22Rv1 (cell line): ENCODE results near the gene EVC.

ENCODE experiments used
- ZFX ChIP-seq: fragments of 450-650 bp; IDR thresholded peaks from 2 replicates; pipeline ENCODE4 v1.6.1; 2017; ENCODE audit warnings: antibody characterized with exemption, borderline replicate concordance
- TF ChIP-seq, protein P1 (sequence below): fragments of 450-650 bp; IDR thresholded peaks from 2 replicates; pipeline ENCODE4 v1.5.1; 2017; ENCODE audit warnings: mild to moderate bottlenecking

DNA sequence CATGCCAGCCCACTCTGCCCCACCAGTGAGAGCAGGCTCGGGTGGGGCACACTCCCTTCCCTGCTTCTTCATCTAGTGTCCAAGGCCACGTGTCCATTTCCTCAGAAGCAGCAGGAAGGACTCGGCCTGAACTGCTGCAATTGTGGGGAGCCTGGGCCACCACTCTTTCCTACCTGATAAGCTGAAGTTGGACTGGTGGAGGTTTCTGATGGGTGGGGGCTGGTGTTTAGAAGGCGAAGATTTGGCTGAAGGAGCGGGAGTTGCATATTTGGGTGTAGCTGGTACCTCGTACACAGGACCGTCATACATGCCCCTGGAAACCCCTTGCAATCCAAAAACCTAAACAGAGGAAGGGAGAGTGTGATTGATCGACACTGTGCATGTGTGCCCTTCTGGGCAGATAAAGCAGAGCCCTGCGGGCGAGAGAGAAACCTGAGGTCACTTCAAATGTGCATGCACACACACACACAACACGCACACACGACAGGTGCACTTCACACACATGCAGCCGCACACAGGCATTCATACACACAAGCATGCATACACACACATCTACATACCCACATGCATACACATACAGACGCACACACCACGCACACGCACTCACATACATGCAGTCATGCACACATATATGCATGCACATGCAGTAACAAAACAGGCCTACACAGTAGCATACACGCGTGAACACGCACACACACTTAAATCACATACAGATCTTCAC, 114.5 kb downstream of the EVC start:
- TF ChIP-seq, protein P1, sequence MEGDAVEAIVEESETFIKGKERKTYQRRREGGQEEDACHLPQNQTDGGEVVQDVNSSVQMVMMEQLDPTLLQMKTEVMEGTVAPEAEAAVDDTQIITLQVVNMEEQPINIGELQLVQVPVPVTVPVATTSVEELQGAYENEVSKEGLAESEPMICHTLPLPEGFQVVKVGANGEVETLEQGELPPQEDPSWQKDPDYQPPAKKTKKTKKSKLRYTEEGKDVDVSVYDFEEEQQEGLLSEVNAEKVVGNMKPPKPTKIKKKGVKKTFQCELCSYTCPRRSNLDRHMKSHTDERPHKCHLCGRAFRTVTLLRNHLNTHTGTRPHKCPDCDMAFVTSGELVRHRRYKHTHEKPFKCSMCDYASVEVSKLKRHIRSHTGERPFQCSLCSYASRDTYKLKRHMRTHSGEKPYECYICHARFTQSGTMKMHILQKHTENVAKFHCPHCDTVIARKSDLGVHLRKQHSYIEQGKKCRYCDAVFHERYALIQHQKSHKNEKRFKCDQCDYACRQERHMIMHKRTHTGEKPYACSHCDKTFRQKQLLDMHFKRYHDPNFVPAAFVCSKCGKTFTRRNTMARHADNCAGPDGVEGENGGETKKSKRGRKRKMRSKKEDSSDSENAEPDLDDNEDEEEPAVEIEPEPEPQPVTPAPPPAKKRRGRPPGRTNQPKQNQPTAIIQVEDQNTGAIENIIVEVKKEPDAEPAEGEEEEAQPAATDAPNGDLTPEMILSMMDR = no peak
- TF ChIP-seq ZFX = no peak
